Karpas-422 (cell line): ENCODE data around the gene ASIC3. TPM values are rescaled to one million over a fixed set of nuclear protein-coding genes. Genes with fewer than 3 reads are reported as not detected.

ENCODE experiments used
- DNase-seq: peaks from one replicate; pipeline ENCODE4 v3.0.0-alpha.2; 2015
- H2AFZ ChIP-seq: fragments of 200-600 bp; sonication (generic); 2 replicates; pipeline ENCODE4 v1.6.1; 2014; ENCODE audit warnings: antibody characterized with exemption, low read length, mixed read lengths
- H3K27ac ChIP-seq: fragments of 200-600 bp; sonication (generic); 2 replicates; pipeline ENCODE4 v1.5.1; 2014; ENCODE audit warnings: mild to moderate bottlenecking, low read length, moderate library complexity
- H3K27me3 ChIP-seq: fragments of 200-600 bp; sonication (generic); 2 replicates; pipeline ENCODE4 v1.6.1; 2014; ENCODE audit warnings: low read length, mixed read lengths
- H3K36me3 ChIP-seq: fragments of 200-600 bp; sonication (generic); 2 replicates; pipeline ENCODE4 v1.6.1; 2014; ENCODE audit warnings: low read length, mixed read lengths; ENCODE audit not compliant: insufficient read depth
- H3K4me1 ChIP-seq: fragments of 200-600 bp; sonication (generic); 2 replicates; pipeline ENCODE4 v1.6.1; 2014; ENCODE audit warnings: mild to moderate bottlenecking, low read length, mixed read lengths
- H3K4me2 ChIP-seq: fragments of 200-600 bp; sonication (generic); 2 replicates; pipeline ENCODE4 v1.6.1; 2014; ENCODE audit warnings: low read length, low read depth, mild to moderate bottlenecking; ENCODE audit not compliant: poor library complexity, severe bottlenecking
- H3K4me3 ChIP-seq: fragments of 200-600 bp; sonication (generic); 2 replicates; pipeline ENCODE4 v1.5.1; 2014; ENCODE audit warnings: mild to moderate bottlenecking, antibody characterized with exemption, low read length, mixed read lengths
- H3K79me2 ChIP-seq: fragments of 200-600 bp; sonication (generic); 2 replicates; pipeline ENCODE4 v1.6.1; 2014; ENCODE audit warnings: mild to moderate bottlenecking, low read length, mixed read lengths
- H3K9ac ChIP-seq: fragments of 200-600 bp; sonication (generic); 2 replicates; pipeline ENCODE4 v1.6.0; 2014; ENCODE audit warnings: low read length
- H3K9me2 ChIP-seq: fragments of 200-600 bp; sonication (generic), shearing (Covaris generic); replicated peaks from 2 replicates; pipeline ENCODE4 v1.6.0; 2014; ENCODE audit warnings: mild to moderate bottlenecking, low read length, moderate library complexity; ENCODE audit not compliant: insufficient read depth
- H3K9me3 ChIP-seq: fragments of 300-700, 200-600 bp; sonication (generic); 2 replicates; pipeline ENCODE4 v1.6.1; 2014; ENCODE audit warnings: low read length, mixed read lengths
- H4K20me1 ChIP-seq: fragments of 200-600 bp; sonication (generic); 2 replicates; pipeline ENCODE4 v1.6.1; 2014; ENCODE audit warnings: mild to moderate bottlenecking, antibody characterized with exemption, low read length, low read depth; ENCODE audit not compliant: insufficient read depth
- total RNA-seq: library from RNA; depleted of rRNA; stranded (reverse); fragments of >200 nt; shearing (Covaris generic); gene quantifications from 2 replicates; pipeline ENCODE4 v1.2.3, GENCODE V29; 2014; ENCODE audit warnings: low replicate concordance

Gene ASIC3
- total RNA-seq, 1 experiment from 2014 or later, result 4.5 TPM

DNA sequence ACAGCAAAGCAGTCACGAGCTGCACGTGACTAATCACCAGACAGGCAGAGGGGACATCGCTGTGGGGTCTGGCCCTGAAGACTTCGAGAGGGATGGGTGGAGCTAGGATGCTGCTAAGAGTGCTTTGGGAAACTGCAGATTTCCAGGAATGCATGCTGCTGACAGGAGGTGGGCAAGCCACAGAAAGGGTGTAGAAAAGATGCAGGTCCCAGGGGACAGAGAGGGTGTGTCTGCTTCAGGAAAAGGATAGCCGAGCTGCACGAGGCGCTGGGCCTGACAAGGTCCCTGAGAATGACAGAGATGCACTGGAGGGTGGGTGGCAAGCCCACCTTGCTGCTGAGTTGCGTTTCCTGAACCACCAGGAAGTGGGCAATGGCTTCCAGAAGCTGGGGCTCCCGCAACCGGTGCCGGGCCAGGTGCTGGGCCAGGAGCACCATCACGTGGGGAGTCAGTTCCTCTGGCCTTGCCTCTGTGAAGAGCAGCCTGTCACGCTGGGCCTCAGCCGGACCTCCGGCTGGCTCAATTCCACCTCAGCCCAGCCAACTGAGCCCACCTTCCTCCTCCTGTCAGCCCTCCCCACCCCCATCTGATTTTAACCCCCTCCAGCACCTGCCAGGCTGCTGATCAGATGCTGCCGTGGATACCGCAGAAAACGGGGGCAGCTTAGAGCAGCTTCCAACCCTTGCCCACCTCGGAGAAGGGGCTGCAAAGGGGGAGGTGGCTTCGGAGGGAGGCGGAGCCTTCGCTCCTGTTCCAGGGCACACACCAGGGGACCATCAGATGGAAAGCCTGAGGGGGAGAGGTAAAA, 30.1 kb downstream of the ASIC3 start:
- Histone ChIP-seq H4K20me1 (peaks cover 4% of the 10 kb centered on the region; the same call in 1 of the 2 replicates), H3K4me2 (peak overlapping the region; percentile 77), H3K36me3 (peaks cover 2% of the 10 kb centered on the region), H3K27ac (no peak overlapping the region), H3K9me3 (no peaks in the 10 kb centered on the region), H3K27me3 (no peaks in the 10 kb centered on the region), H3K9ac (0 out of 2 replicates have a peak overlapping the region, but pooled peaks have one; percentile 94), H3K79me2 (peaks cover 41% of the 10 kb centered on the region), H2AFZ (no peak overlapping the region), H3K4me3 (no peak overlapping the region; the same call in 1 of the 2 replicates), H3K4me1 (peaks cover 32% of the 10 kb centered on the region), H3K9me2 (no peaks in the 10 kb centered on the region)
- peak; percentile 58 for DNase-seq

- H2AFZ ChIP-seq, result no peak overlapping the region
- peaks cover 41% of the 10 kb centered on the region for H3K79me2 ChIP-seq
- peak overlapping the region; percentile 94 for H3K9ac ChIP-seq
- DNase-seq, result no peak
- H3K27me3 ChIP-seq, result no peaks in the 10 kb centered on the region
- H3K4me3 ChIP-seq, result peak overlapping the region; percentile 93
- no peaks in the 10 kb centered on the region for H3K9me2 ChIP-seq
- peaks cover 39% of the 10 kb centered on the region for H3K4me1 ChIP-seq
- H3K9me3 ChIP-seq, result no peaks in the 10 kb centered on the region
- H3K4me2 ChIP-seq, result peak overlapping the region; percentile 77
- no peak overlapping the region for H3K27ac ChIP-seq
- peaks cover 2% of the 10 kb centered on the region for H3K36me3 ChIP-seq
- H4K20me1 ChIP-seq, result peaks cover 4% of the 10 kb centered on the region; the same call in 1 of the 2 replicates
Observed at GRCh38 chr7:151079199-151079910, 31.0 kb downstream of the ASIC3 start.

DNA sequence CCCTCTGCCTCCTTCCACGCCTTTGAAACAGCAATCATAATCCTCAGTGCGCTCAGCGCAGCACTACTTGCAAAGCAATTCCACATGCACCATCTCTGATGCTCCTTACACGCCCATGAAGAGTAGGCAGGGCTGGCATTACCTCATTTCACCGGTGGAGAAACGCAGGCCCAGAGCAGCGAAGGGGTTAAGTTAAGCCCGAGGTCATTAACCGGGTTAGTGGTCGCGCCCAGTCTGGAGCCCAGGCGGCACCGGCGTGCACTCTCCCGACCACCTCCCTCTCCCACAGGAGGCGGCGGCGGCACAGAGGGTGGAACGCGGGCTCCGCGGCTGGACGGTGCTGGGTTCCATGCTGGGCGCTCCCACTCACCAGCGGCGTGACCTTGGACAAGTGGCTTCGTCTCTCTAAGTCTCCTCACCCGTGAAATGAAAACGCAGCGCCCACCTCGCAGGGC, 31.8 kb downstream of the ASIC3 start:
- H4K20me1 ChIP-seq, result peaks cover 4% of the 10 kb centered on the region; the same call in 1 of the 2 replicates
- H3K27ac ChIP-seq, result peak overlapping the region; percentile 51; the same call in 1 of the 2 replicates
- peak overlapping the region; percentile 93 for H3K4me3 ChIP-seq
- no peaks in the 10 kb centered on the region for H3K9me2 ChIP-seq
- no peak overlapping the region; the same call in 1 of the 2 replicates for H2AFZ ChIP-seq
- no peaks in the 10 kb centered on the region for H3K9me3 ChIP-seq
- peaks cover 41% of the 10 kb centered on the region for H3K79me2 ChIP-seq
- H3K36me3 ChIP-seq, result peaks cover 2% of the 10 kb centered on the region
- peak overlapping the region; percentile 77 for H3K4me2 ChIP-seq
- H3K4me1 ChIP-seq, result peaks cover 43% of the 10 kb centered on the region
- peak overlapping the region; percentile 94 for H3K9ac ChIP-seq
- DNase-seq, result peak; percentile 55
- no peaks in the 10 kb centered on the region for H3K27me3 ChIP-seq

DNA sequence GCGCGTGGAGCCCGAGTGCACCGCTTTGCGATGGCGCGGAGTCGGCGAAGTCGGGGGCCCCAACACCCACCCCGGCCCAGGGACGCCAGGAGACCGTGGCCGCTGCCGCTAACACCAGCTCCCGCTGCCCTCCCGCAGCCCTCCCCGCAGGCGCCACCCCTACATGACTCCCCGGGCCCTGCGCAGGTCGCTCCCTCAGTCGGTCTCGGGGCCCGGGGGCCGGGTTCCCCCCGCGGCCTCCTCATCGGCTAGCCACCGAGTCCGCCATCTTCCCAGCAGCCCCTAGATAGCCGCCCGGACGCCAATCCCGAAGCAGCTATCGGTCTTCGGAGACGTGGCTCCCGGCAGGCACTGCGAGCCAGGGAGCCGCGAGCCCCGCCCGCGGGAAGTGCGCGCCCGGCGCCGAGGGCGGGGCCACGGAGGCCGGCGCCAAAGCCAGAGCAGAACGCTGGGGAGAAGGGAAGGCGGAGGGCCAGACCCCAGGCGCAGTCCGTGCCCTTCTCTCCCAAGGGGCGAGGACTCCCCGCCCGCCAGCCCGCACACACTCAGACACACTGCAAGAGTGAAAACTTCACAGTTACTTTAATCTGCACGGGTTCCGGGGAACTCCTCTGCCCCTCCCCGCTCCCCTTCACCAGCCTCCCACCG, 32.3 kb downstream of the ASIC3 start, which contains the start of gene FASTK:
TSS of gene FASTK (minus strand) at position 288 of the 648 bp plus-strand sequence. CDS start at position 245, 43 bp downstream.
- H3K9me2 ChIP-seq, result no peaks in the 10 kb centered on the region
- peak within 1 kb of the TSS; percentile 51; the same call in 1 of the 2 replicates for H3K27ac ChIP-seq
- DNase-seq, result peak; percentile 95
- H3K36me3 ChIP-seq, result peaks cover 2% of the 10 kb centered on the region
- peak within 1 kb of the TSS; percentile 93 for H3K4me3 ChIP-seq
- no peak within 1 kb of the TSS; the same call in 1 of the 2 replicates for H2AFZ ChIP-seq
- H3K79me2 ChIP-seq, result peaks cover 41% of the 10 kb centered on the region
- H4K20me1 ChIP-seq, result peaks cover 4% of the 10 kb centered on the region; the same call in 1 of the 2 replicates
- peaks cover 45% of the 10 kb centered on the region for H3K4me1 ChIP-seq
- H3K9ac ChIP-seq, result peak within 1 kb of the TSS; percentile 94
- peak within 1 kb of the TSS; percentile 77 for H3K4me2 ChIP-seq
- H3K27me3 ChIP-seq, result no peaks in the 10 kb centered on the region
- H3K9me3 ChIP-seq, result no peaks in the 10 kb centered on the region

DNA sequence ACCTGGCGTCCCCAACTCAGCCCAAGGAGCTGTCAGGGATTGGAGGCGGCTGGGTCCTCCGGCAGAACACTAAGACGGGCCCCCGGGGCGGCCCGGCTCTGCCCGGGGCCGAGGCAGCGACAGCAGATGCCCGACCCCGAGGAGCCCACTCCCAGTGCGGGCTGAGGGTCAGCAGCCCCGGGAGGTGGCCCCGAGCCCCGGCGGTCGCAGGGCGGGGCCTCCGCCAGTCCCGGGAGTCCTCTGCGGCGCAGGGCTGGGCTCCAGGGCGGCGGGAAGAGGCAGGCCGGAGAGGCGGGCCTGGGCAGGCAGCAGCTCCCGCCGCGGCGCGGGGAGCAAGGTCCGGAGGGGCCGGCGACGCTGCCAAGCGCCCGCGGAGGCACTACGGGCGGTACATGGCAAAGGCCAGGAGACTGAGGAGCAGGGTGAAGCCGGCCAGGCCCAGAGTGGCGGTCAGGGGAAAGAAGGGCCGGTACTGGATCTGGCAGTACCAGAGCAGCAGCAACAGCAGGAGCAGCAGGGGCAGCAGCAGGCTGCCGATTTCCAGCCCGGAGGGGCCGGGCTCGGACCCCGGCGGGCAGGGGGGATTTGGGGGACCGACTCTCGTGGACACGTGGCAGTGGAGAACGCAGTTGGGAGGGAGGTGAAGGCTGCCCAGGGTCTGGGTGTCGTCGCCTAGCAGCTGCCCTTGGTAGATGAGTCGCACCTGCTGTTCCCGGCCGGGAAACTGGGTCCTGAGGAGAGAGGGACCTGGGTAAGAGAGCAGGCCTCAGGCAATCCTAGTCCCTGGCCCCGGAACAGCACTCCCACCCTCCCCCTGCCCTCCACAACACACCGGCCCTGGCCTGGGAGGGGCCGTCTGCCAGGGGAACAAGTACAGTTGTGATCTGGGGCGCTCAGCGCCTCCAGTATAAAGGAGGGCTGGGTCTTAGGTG, 33.1 kb downstream of the ASIC3 start:
- DNase-seq, result no peak
- H3K4me3 ChIP-seq, result peak overlapping the region; percentile 93; the same call in 1 of the 2 replicates
- peaks cover 41% of the 10 kb centered on the region for H3K79me2 ChIP-seq
- H3K36me3 ChIP-seq, result peaks cover 2% of the 10 kb centered on the region; the same call in 1 of the 2 replicates
- no peaks in the 10 kb centered on the region for H3K27me3 ChIP-seq
- H3K4me1 ChIP-seq, result peaks cover 45% of the 10 kb centered on the region
- no peak overlapping the region for H2AFZ ChIP-seq
- H3K4me2 ChIP-seq, result peak overlapping the region; percentile 77
- no peaks in the 10 kb centered on the region for H3K9me3 ChIP-seq
- H3K9ac ChIP-seq, result peak overlapping the region; percentile 94
- peaks cover 4% of the 10 kb centered on the region; the same call in 1 of the 2 replicates for H4K20me1 ChIP-seq
- no peak overlapping the region for H3K27ac ChIP-seq
- H3K9me2 ChIP-seq, result no peaks in the 10 kb centered on the region

DNA sequence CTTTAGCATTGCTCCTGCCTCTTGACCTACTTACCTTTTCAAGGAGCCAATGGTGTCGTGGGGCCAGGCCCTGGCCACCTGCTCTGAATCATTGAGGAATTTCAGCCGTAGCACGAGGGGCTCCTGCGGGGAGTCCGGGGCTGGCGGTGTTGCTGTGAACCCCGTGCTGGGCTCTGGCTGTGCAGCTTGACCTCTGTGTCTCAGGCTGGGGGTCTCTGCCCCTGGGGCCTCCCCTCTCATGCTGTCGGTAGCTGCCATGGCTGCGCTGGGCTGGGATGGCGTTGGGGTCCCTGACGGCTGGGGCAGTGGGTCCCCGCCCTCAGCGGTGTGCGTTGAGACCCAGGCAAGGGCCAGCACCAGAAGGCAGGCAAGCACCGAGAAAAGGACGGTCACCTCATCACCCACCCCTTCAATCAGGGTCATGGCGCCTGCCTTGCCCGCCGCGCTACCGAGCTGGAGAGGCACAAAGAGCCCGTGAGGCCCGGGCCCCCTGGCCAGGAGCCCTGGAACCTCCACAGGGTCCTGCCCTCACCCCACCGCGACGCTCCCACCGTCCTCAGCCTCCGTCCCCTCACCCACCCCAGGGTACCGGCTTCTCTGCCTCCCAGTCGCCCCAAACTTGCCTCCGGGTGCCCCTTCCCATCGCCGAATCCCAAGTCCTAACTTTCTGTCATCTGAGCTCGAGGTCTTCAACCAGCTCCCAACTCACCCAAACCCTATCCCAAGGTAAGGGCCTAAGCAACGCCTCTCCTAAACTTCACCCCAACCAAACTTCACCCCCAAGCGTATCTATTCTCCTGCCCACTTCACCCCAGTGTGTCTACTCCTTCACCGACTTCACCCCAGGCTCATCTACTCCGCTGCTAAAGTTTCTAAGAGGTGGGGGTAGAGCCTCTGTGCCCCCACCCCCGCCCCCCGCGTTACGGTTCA, 34.1 kb downstream of the ASIC3 start:
- Histone ChIP-seq H4K20me1 (peaks cover 4% of the 10 kb centered on the region; the same call in 1 of the 2 replicates), H3K4me3 (peak overlapping the region; percentile 93), H3K4me1 (peaks cover 45% of the 10 kb centered on the region), H3K4me2 (peak overlapping the region; percentile 77), H3K9ac (peak overlapping the region; percentile 94), H3K9me3 (no peaks in the 10 kb centered on the region), H3K36me3 (no peaks in the 10 kb centered on the region; the same call in 1 of the 2 replicates), H3K9me2 (no peaks in the 10 kb centered on the region), H2AFZ (peak overlapping the region; percentile 85; the same call in 1 of the 2 replicates), H3K27me3 (no peaks in the 10 kb centered on the region), H3K79me2 (peaks cover 41% of the 10 kb centered on the region), H3K27ac (peak overlapping the region; percentile 63)
- DNase-seq, result no peak
